SK-N-SH treated with all-trans-retinoic acid at 6 μM for 48 hours (cell line): Measurements from ENCODE around the gene HOMER1.

Experiments
- ARNTL ChIP-seq: fragments of 450-650 bp; formaldehyde crosslinking; IDR thresholded peaks from 2 replicates; pipeline ENCODE4 v1.5.0; 2020; ENCODE audit warnings: low read depth, mild to moderate bottlenecking, moderate library complexity, borderline replicate concordance
- PATZ1 ChIP-seq: fragments of 250-450 bp; sonication (Bioruptor Pico); IDR thresholded peaks from 2 replicates; pipeline ENCODE4 v1.8.0; 2020; ENCODE audit warnings: mild to moderate bottlenecking, moderate library complexity, borderline replicate concordance
- ZFP30 ChIP-seq: fragments of 450-650 bp; formaldehyde crosslinking; IDR thresholded peaks from 2 replicates; pipeline ENCODE4 v1.5.0; 2022; ENCODE audit warnings: mild to moderate bottlenecking, moderate library complexity

GRCh38 chr5:79562351-79563246 is 48.7 kb upstream of the HOMER1 start:
- TF ChIP-seq PATZ1 (CRISPR knock-in tag): no peak
- TF ChIP-seq ARNTL: no peak
- TF ChIP-seq ZFP30 (CRISPR knock-in tag): no peak
